Measurements from ENCODE around the gene EFL1. TPM values are rescaled to one million over a fixed set of nuclear protein-coding genes. Genes with fewer than 3 reads are reported as not detected.

The EFL1 gene
- total RNA-seq, 1 donor from 2014 or later, result 18.1 TPM

GRCh38 chr15:82181371-82181770, 81.2 kb downstream of the EFL1 start:
- no peak for DNase-seq
- H3K4me1 Mint-ChIP-seq, result peaks cover 11% of the 10 kb centered on the region

GRCh38 chr15:82178061-82178460, 84.5 kb downstream of the EFL1 start:
- ATAC-seq (ENCODE audit: low read depth), result no peak
- H3K9me3 Mint-ChIP-seq, result no peaks in the 10 kb centered on the region
- no peak overlapping the region for H3K4me3 Mint-ChIP-seq
- CTCF ChIA-PET, result no interaction called here
- H3K4me1 Mint-ChIP-seq, result peaks cover 11% of the 10 kb centered on the region
- no peak for DNase-seq
- H3K27ac Mint-ChIP-seq, result no peak overlapping the region
- POLR2A ChIA-PET, result no interaction called here
- intact Hi-C loops (cut with micrococcal nuclease), result no loop called here
- TF ChIP-seq CTCF (IDR thresholded peaks at IDR 0.05), result no peak
- no peaks in the 10 kb centered on the region for H3K27me3 Mint-ChIP-seq
- H3K36me3 Mint-ChIP-seq (ENCODE audit: low read depth), result peaks cover 17% of the 10 kb centered on the region

More at GRCh38 chr15:82181371-82181770, 81.2 kb downstream of the EFL1 start:
- intact Hi-C loops (cut with micrococcal nuclease), result no loop called here
- ChIA-PET POLR2A (no interaction called here), CTCF (no interaction called here)
- no peaks in the 10 kb centered on the region for H3K27me3 Mint-ChIP-seq
- no peak for ATAC-seq (ENCODE audit: low read depth)
- H3K36me3 Mint-ChIP-seq (ENCODE audit: low read depth), result peaks cover 24% of the 10 kb centered on the region
- no peak overlapping the region for H3K4me3 Mint-ChIP-seq
- no peak for TF ChIP-seq CTCF (IDR thresholded peaks at IDR 0.05)
- H3K27ac Mint-ChIP-seq, result no peak overlapping the region
- no peaks in the 10 kb centered on the region for H3K9me3 Mint-ChIP-seq

- Mint-ChIP-seq H3K9me3 (no peaks in the 10 kb centered on the region), H3K27ac (no peak overlapping the region), H3K4me3 (no peak overlapping the region), H3K4me1 (peaks cover 11% of the 10 kb centered on the region), H3K27me3 (no peaks in the 10 kb centered on the region), H3K36me3 (ENCODE audit: low read depth) (peaks cover 13% of the 10 kb centered on the region)
- ChIA-PET CTCF (interaction anchor here (1.3 kb wide), 2 partner anchors 10 to 69 kb away, joined by 3 to 4 read pairs; no protein-coding TSS in a partner anchor), POLR2A (no interaction called here)
- no peak for TF ChIP-seq CTCF (IDR thresholded peaks at IDR 0.05)
- intact Hi-C loops (cut with micrococcal nuclease), result no loop called here
- no peak for ATAC-seq (ENCODE audit: low read depth)
- DNase-seq, result no peak
Measured at GRCh38 chr15:82177291-82178010, 85.1 kb downstream of the EFL1 start.

- TF ChIP-seq CTCF (IDR thresholded peaks at IDR 0.05), result no peak
- DNase-seq (no peak), ATAC-seq (ENCODE audit: low read depth) (no peak)
- H3K9me3 Mint-ChIP-seq, result no peaks in the 10 kb centered on the region
- intact Hi-C loops (cut with micrococcal nuclease), result no loop called here
- H3K4me1 Mint-ChIP-seq, result peaks cover 11% of the 10 kb centered on the region
- H3K4me3 Mint-ChIP-seq, result no peak overlapping the region
- CTCF ChIA-PET, result interaction anchor here (1.3 kb wide), 2 partner anchors 11 to 68 kb away, joined by 3 to 4 read pairs; no protein-coding TSS in a partner anchor
- POLR2A ChIA-PET, result no interaction called here
- H3K36me3 Mint-ChIP-seq (ENCODE audit: low read depth), result peaks cover 13% of the 10 kb centered on the region
- no peak overlapping the region for H3K27ac Mint-ChIP-seq
- no peaks in the 10 kb centered on the region for H3K27me3 Mint-ChIP-seq
Measured at GRCh38 chr15:82176542-82176941, 86.0 kb downstream of the EFL1 start.

- ChIA-PET CTCF (no interaction called here), POLR2A (no interaction called here)
- no peaks in the 10 kb centered on the region for H3K27me3 Mint-ChIP-seq
- H3K27ac Mint-ChIP-seq, result no peak overlapping the region
- ATAC-seq (ENCODE audit: low read depth) (no peak), DNase-seq (no peak)
- peaks cover 11% of the 10 kb centered on the region for H3K4me1 Mint-ChIP-seq
- intact Hi-C loops (cut with micrococcal nuclease), result no loop called here
- no peak for TF ChIP-seq CTCF (IDR thresholded peaks at IDR 0.05)
- no peaks in the 10 kb centered on the region for H3K9me3 Mint-ChIP-seq
- no peak overlapping the region for H3K4me3 Mint-ChIP-seq
- H3K36me3 Mint-ChIP-seq (ENCODE audit: low read depth), result peaks cover 10% of the 10 kb centered on the region
Measured at GRCh38 chr15:82174471-82175235, 87.9 kb downstream of the EFL1 start.
